ENCODE data around the gene TUT1.

Gene TUT1

GRCh38 chr11:62542750-62543567 is 48.4 kb downstream of the TUT1 start:
- DNase-seq (ENCODE audit: low read depth in 1 of 2, low spot score in 1 of 2), result peak; percentile 50 to 62

GRCh38 chr11:62542111-62542745 is 49.1 kb downstream of the TUT1 start:
- no peak for DNase-seq (ENCODE audit: low read depth in 1 of 2, low spot score in 1 of 2)

- no peak for DNase-seq (ENCODE audit: low read depth in 1 of 2, low spot score in 1 of 2)
Observed at GRCh38 chr11:62540804-62541701, 50.3 kb downstream of the TUT1 start.

GRCh38 chr11:62539238-62539925 is 51.9 kb downstream of the TUT1 start:
- no peak for DNase-seq (ENCODE audit: low read depth in 1 of 2, low spot score in 1 of 2)

GRCh38 chr11:62538470-62539237 is 52.7 kb downstream of the TUT1 start:
- no peak for DNase-seq (ENCODE audit: low read depth in 1 of 2, low spot score in 1 of 2)

- no peak for DNase-seq (ENCODE audit: low read depth in 1 of 2, low spot score in 1 of 2)
Observed at GRCh38 chr11:62536301-62536957, 54.9 kb downstream of the TUT1 start.

- DNase-seq (ENCODE audit: low read depth in 1 of 2, low spot score in 1 of 2), result no peak
Observed at GRCh38 chr11:62535802-62536201, 55.5 kb downstream of the TUT1 start.

- DNase-seq (ENCODE audit: low read depth in 1 of 2, low spot score in 1 of 2), result no peak
Observed at GRCh38 chr11:62534779-62535545, 56.4 kb downstream of the TUT1 start.

GRCh38 chr11:62532096-62532495 is 59.2 kb downstream of the TUT1 start:
- DNase-seq (ENCODE audit: low read depth in 1 of 2, low spot score in 1 of 2), result no peak
